Hepatocyte (in vitro differentiated cells): ENCODE data around the gene SLC6A1. TPM values are rescaled to one million over a fixed set of nuclear protein-coding genes. Genes with fewer than 3 reads are reported as not detected.

Source experiments
- DNase-seq: peaks from one replicate; pipeline ENCODE4 v3.0.0-alpha.2; 2016; ENCODE audit warnings: low spot score
- H2AFZ ChIP-seq: fragments of 200-600 bp; sonication (generic); 2 replicates; pipeline ENCODE4 v1.6.0; 2016; ENCODE audit warnings: antibody characterized with exemption, mild to moderate bottlenecking
- H3K27ac ChIP-seq: fragments of 200-600 bp; sonication (generic); 2 replicates; pipeline ENCODE4 v1.5.1; 2016; ENCODE audit warnings: mild to moderate bottlenecking
- H3K27me3 ChIP-seq: fragments of 200-600 bp; sonication (generic); 2 replicates; pipeline ENCODE4 v1.6.1; 2016
- H3K36me3 ChIP-seq: fragments of 200-600 bp; sonication (generic); replicated peaks from 2 replicates; pipeline ENCODE4 v1.5.1; 2016; ENCODE audit warnings: low read depth; ENCODE audit not compliant: insufficient read depth
- H3K4me1 ChIP-seq: fragments of 200-600 bp; sonication (generic); 2 replicates; pipeline ENCODE4 v1.5.1; 2016; ENCODE audit warnings: mild to moderate bottlenecking, moderate library complexity; ENCODE audit not compliant: insufficient read depth
- H3K4me2 ChIP-seq: fragments of 200-600 bp; sonication (generic); 2 replicates; pipeline ENCODE4 v1.6.0; 2016
- H3K4me3 ChIP-seq: fragments of 200-600 bp; sonication (generic); 2 replicates; pipeline ENCODE4 v1.5.1; 2016; ENCODE audit warnings: mild to moderate bottlenecking
- H3K79me2 ChIP-seq: fragments of 200-600 bp; sonication (generic); 2 replicates; pipeline ENCODE4 v1.6.0; 2017; ENCODE audit warnings: mild to moderate bottlenecking
- H3K9me2 ChIP-seq: fragments of 200-600 bp; sonication (generic); replicated peaks from 2 replicates; pipeline ENCODE4 v1.6.0; 2017; ENCODE audit warnings: mild to moderate bottlenecking; ENCODE audit not compliant: insufficient read depth
- H3K9me3 ChIP-seq: fragments of 200-600 bp; sonication (generic); 2 replicates; pipeline ENCODE4 v1.5.1; 2016; ENCODE audit warnings: low read depth, mild to moderate bottlenecking
- H4K20me1 ChIP-seq: fragments of 200-600 bp; sonication (generic); 2 replicates; pipeline ENCODE4 v1.6.0; 2016; ENCODE audit warnings: mild to moderate bottlenecking; ENCODE audit not compliant: insufficient read depth, poor library complexity, severe bottlenecking
- CTCF ChIP-seq: fragments of 200-600 bp; sonication (generic); IDR thresholded peaks from 2 replicates; pipeline ENCODE4 v1.5.1; 2016; ENCODE audit warnings: antibody characterized with exemption, mild to moderate bottlenecking; ENCODE audit not compliant: poor library complexity
- EZH2 ChIP-seq: fragments of 200-600 bp; sonication (generic); IDR thresholded peaks from 2 replicates; pipeline ENCODE4 v1.6.1; 2016; ENCODE audit warnings: antibody characterized with exemption, mild to moderate bottlenecking, borderline replicate concordance
- EZH2phosphoT487 ChIP-seq: fragments of 200-600 bp; sonication (generic); IDR thresholded peaks from one replicate; pipeline ENCODE4 v1.6.1; 2018; ENCODE audit warnings: antibody characterized with exemption, mild to moderate bottlenecking, low read depth, moderate library complexity; ENCODE audit not compliant: unreplicated experiment, severe bottlenecking
- WGBS: methylation state at CpG from one replicate; pipeline ENCODE4 v1.1.6; 2016; ENCODE audit warnings: low lambda C conversion rate; ENCODE audit errors: missing lambda C conversion rate; 5-methylcytosine and 5-hydroxymethylcytosine counted together
- polyA plus RNA-seq: library from polyadenylated mRNA; unstranded; fragments of >200 nt; fragmentation: Nextera tagmentation; extraction: Ambion mirVana; gene quantifications from 2 replicates; pipeline ENCODE4 v1.2.1, GENCODE V29; 2016
- total RNA-seq: library from RNA; depleted of rRNA; stranded (reverse); fragments of >200 nt; gene quantifications from 2 replicates; pipeline ENCODE4 v1.2.3, GENCODE V29; 2014

The SLC6A1 gene
- total and polyA plus RNA-seq, 2 experiments from 2014 or later = 3.6 to 5.7 TPM

GRCh38 chr3:10981961-10982360, 10.6 kb upstream of the SLC6A1 start:
- Histone ChIP-seq H3K4me3 (no peak overlapping the region), H3K4me1 (no peaks in the 10 kb centered on the region), H2AFZ (no peak overlapping the region), H4K20me1 (no peaks in the 10 kb centered on the region), H3K36me3 (no peaks in the 10 kb centered on the region), H3K27me3 (peaks cover 14% of the 10 kb centered on the region), H3K9me3 (no peaks in the 10 kb centered on the region), H3K9me2 (no peaks in the 10 kb centered on the region), H3K79me2 (no peaks in the 10 kb centered on the region), H3K4me2 (no peak overlapping the region), H3K27ac (no peak overlapping the region)
- TF ChIP-seq EZH2 (no peak), CTCF (no peak), EZH2phosphoT487 (no peak)
- 72% methylated on average over 5 of the region's 5 CpGs for WGBS
- no peak for DNase-seq

GRCh38 chr3:10982782-10983181, 9.8 kb upstream of the SLC6A1 start:
- Histone ChIP-seq H3K9me2 (no peaks in the 10 kb centered on the region), H3K27me3 (peaks cover 14% of the 10 kb centered on the region), H3K79me2 (no peaks in the 10 kb centered on the region), H3K4me3 (no peak overlapping the region), H3K4me1 (no peaks in the 10 kb centered on the region), H2AFZ (no peak overlapping the region), H4K20me1 (no peaks in the 10 kb centered on the region), H3K27ac (no peak overlapping the region), H3K4me2 (peak overlapping the region; percentile 15), H3K36me3 (no peaks in the 10 kb centered on the region), H3K9me3 (no peaks in the 10 kb centered on the region)
- peak; percentile 10 for DNase-seq
- no peak for TF ChIP-seq EZH2phosphoT487
- no peak for TF ChIP-seq CTCF
- no peak for TF ChIP-seq EZH2
- 30% methylated on average over 4 of the region's 4 CpGs for WGBS

GRCh38 chr3:10983219-10983916, 9.2 kb upstream of the SLC6A1 start:
- Histone ChIP-seq H3K9me3 (no peaks in the 10 kb centered on the region), H3K9me2 (no peaks in the 10 kb centered on the region), H3K4me3 (no peak overlapping the region), H3K4me1 (no peaks in the 10 kb centered on the region), H3K27me3 (peaks cover 14% of the 10 kb centered on the region), H3K4me2 (peak overlapping the region; percentile 15), H3K27ac (no peak overlapping the region), H4K20me1 (no peaks in the 10 kb centered on the region), H2AFZ (peak overlapping the region; percentile 6), H3K79me2 (no peaks in the 10 kb centered on the region), H3K36me3 (no peaks in the 10 kb centered on the region)
- 22% methylated on average over 7 of the region's 7 CpGs for WGBS
- peak; percentile 66 for DNase-seq
- TF ChIP-seq EZH2phosphoT487 (no peak), EZH2 (no peak), CTCF (peak; percentile 79)
